ENCODE results near the gene RBP5.

- no peak for TF ChIP-seq POLR2A (IDR thresholded peaks at IDR 0.05)
- TF ChIP-seq, protein P1, sequence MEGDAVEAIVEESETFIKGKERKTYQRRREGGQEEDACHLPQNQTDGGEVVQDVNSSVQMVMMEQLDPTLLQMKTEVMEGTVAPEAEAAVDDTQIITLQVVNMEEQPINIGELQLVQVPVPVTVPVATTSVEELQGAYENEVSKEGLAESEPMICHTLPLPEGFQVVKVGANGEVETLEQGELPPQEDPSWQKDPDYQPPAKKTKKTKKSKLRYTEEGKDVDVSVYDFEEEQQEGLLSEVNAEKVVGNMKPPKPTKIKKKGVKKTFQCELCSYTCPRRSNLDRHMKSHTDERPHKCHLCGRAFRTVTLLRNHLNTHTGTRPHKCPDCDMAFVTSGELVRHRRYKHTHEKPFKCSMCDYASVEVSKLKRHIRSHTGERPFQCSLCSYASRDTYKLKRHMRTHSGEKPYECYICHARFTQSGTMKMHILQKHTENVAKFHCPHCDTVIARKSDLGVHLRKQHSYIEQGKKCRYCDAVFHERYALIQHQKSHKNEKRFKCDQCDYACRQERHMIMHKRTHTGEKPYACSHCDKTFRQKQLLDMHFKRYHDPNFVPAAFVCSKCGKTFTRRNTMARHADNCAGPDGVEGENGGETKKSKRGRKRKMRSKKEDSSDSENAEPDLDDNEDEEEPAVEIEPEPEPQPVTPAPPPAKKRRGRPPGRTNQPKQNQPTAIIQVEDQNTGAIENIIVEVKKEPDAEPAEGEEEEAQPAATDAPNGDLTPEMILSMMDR (IDR thresholded peaks at IDR 0.05), result no peak
Measured at GRCh38 chr12:7078163-7078562, 50.5 kb downstream of the RBP5 start.

All from adrenal gland (tissue), 5 donors.